ENCODE measurements around the gene SLC22A3.
A peak's percentile ranks its signal among the peaks of the same experiment; 100 is the strongest.

Gene SLC22A3

GRCh38 chr6:160438481-160438880 lies 90.3 kb downstream of the SLC22A3 start:
- H3K23ac ChIP-seq (ENCODE audit: low read length) = no peak overlapping the region
- H3K4me2 ChIP-seq (ENCODE audit: low read length) = no peak overlapping the region
- no peak overlapping the region for H4K8ac ChIP-seq (ENCODE audit: low read depth, low read length)
- no peak overlapping the region for H2AK5ac ChIP-seq (ENCODE audit: low read length)
- H2AFZ ChIP-seq (ENCODE audit: insufficient read depth, low read length, poor library complexity) = no peak overlapping the region
- no peak overlapping the region for H4K12ac ChIP-seq (ENCODE audit: low read depth, low read length)
- no CpG with 5 or more reads among the region's 4 CpGs for WGBS (ENCODE audit: extremely low coverage, insufficient coverage, insufficient read length)
- no peak overlapping the region for H2BK5ac ChIP-seq (ENCODE audit: low read depth, low read length, poor library complexity)
- no peak overlapping the region for H3K9ac ChIP-seq (ENCODE audit: low read length)
- no peaks in the 10 kb centered on the region for H3K79me1 ChIP-seq (ENCODE audit: low read length)
- no peak overlapping the region for H2BK12ac ChIP-seq (ENCODE audit: low read length)
- H3K9me3 ChIP-seq (ENCODE audit: insufficient read depth, low read depth, low read length) = no peaks in the 10 kb centered on the region
- no peak for DNase-seq
- H3K27me3 ChIP-seq (ENCODE audit: insufficient read depth, low read length) = no peaks in the 10 kb centered on the region
- H3K4me3 ChIP-seq (ENCODE audit: low read depth, low read length) = no peak overlapping the region
- H3K79me2 ChIP-seq (ENCODE audit: control insufficient read depth, insufficient read depth, low read length, poor library complexity) = no peaks in the 10 kb centered on the region
- peaks cover 5 to 9% of the 10 kb centered on the region in 2 experiments for H3K4me1 ChIP-seq (ENCODE audit: control insufficient read depth in 1 of 2, insufficient read depth in 2 of 2, low read length in 2 of 2)
- no peak overlapping the region for H3K4ac ChIP-seq (ENCODE audit: low read depth, low read length)
- no peak overlapping the region for H4K91ac ChIP-seq (ENCODE audit: low read depth, low read length)
- H3K27ac ChIP-seq (ENCODE audit: low read depth, low read length) = peak overlapping the region; percentile 49
- H2BK120ac ChIP-seq (ENCODE audit: insufficient read depth, low read length, poor library complexity) = no peak overlapping the region
- H3K18ac ChIP-seq (ENCODE audit: low read length) = no peak overlapping the region
- H3K14ac ChIP-seq (ENCODE audit: low read length) = no peak overlapping the region
- H3K36me3 ChIP-seq (ENCODE audit: control insufficient read depth in 1 of 2, insufficient read depth in 2 of 2, low read length in 2 of 2) = no peaks in the 10 kb centered on the region

GRCh38 chr6:160439751-160440150 lies 91.6 kb downstream of the SLC22A3 start:
- Histone ChIP-seq H3K4me1 (ENCODE audit: control insufficient read depth in 1 of 2, insufficient read depth in 2 of 2, low read length in 2 of 2) (peaks cover 5 to 9% of the 10 kb centered on the region in 2 experiments), H4K8ac (ENCODE audit: low read depth, low read length) (no peak overlapping the region), H2BK120ac (ENCODE audit: insufficient read depth, low read length, poor library complexity) (no peak overlapping the region), H3K9ac (ENCODE audit: low read length) (no peak overlapping the region), H2BK12ac (ENCODE audit: low read length) (no peak overlapping the region), H3K14ac (ENCODE audit: low read length) (no peak overlapping the region), H3K4me2 (ENCODE audit: low read length) (no peak overlapping the region), H3K27me3 (ENCODE audit: insufficient read depth, low read length) (no peaks in the 10 kb centered on the region), H3K9me3 (ENCODE audit: insufficient read depth, low read depth, low read length) (no peaks in the 10 kb centered on the region), H2BK5ac (ENCODE audit: low read depth, low read length, poor library complexity) (no peak overlapping the region), H4K91ac (ENCODE audit: low read depth, low read length) (no peak overlapping the region), H2AK5ac (ENCODE audit: low read length) (no peak overlapping the region), H3K23ac (ENCODE audit: low read length) (no peak overlapping the region), H4K12ac (ENCODE audit: low read depth, low read length) (no peak overlapping the region), H3K79me1 (ENCODE audit: low read length) (no peaks in the 10 kb centered on the region), H3K79me2 (ENCODE audit: control insufficient read depth, insufficient read depth, low read length, poor library complexity) (no peaks in the 10 kb centered on the region), H3K36me3 (ENCODE audit: control insufficient read depth in 1 of 2, insufficient read depth in 2 of 2, low read length in 2 of 2) (no peaks in the 10 kb centered on the region), H3K27ac (ENCODE audit: low read depth, low read length) (no peak overlapping the region), H2AFZ (ENCODE audit: insufficient read depth, low read length, poor library complexity) (no peak overlapping the region), H3K4me3 (ENCODE audit: low read depth, low read length) (no peak overlapping the region), H3K4ac (ENCODE audit: low read depth, low read length) (no peak overlapping the region), H3K18ac (ENCODE audit: low read length) (no peak overlapping the region)
- WGBS (ENCODE audit: extremely low coverage, insufficient coverage, insufficient read length) = no CpG with 5 or more reads among the region's 5 CpGs
- no peak for DNase-seq

GRCh38 chr6:160442151-160442550 lies 94.0 kb downstream of the SLC22A3 start:
- H3K23ac ChIP-seq (ENCODE audit: low read length) = no peak overlapping the region
- H4K91ac ChIP-seq (ENCODE audit: low read depth, low read length) = no peak overlapping the region
- no peak for DNase-seq
- no peak overlapping the region for H3K27ac ChIP-seq (ENCODE audit: low read depth, low read length)
- H3K27me3 ChIP-seq (ENCODE audit: insufficient read depth, low read length) = no peaks in the 10 kb centered on the region
- H3K18ac ChIP-seq (ENCODE audit: low read length) = no peak overlapping the region
- H3K14ac ChIP-seq (ENCODE audit: low read length) = no peak overlapping the region
- H3K36me3 ChIP-seq (ENCODE audit: control insufficient read depth in 1 of 2, insufficient read depth in 2 of 2, low read length in 2 of 2) = no peaks in the 10 kb centered on the region
- no peak overlapping the region for H3K9ac ChIP-seq (ENCODE audit: low read length)
- H3K79me1 ChIP-seq (ENCODE audit: low read length) = no peaks in the 10 kb centered on the region
- no peak overlapping the region for H3K4ac ChIP-seq (ENCODE audit: low read depth, low read length)
- H2AFZ ChIP-seq (ENCODE audit: insufficient read depth, low read length, poor library complexity) = no peak overlapping the region
- H3K79me2 ChIP-seq (ENCODE audit: control insufficient read depth, insufficient read depth, low read length, poor library complexity) = no peaks in the 10 kb centered on the region
- H4K12ac ChIP-seq (ENCODE audit: low read depth, low read length) = no peak overlapping the region
- H3K4me2 ChIP-seq (ENCODE audit: low read length) = no peak overlapping the region
- H2BK12ac ChIP-seq (ENCODE audit: low read length) = no peak overlapping the region
- H3K4me1 ChIP-seq (ENCODE audit: control insufficient read depth in 1 of 2, insufficient read depth in 2 of 2, low read length in 2 of 2) = peaks cover 5 to 9% of the 10 kb centered on the region in 2 experiments
- H2BK5ac ChIP-seq (ENCODE audit: low read depth, low read length, poor library complexity) = no peak overlapping the region
- H3K4me3 ChIP-seq (ENCODE audit: low read depth, low read length) = no peak overlapping the region
- no peak overlapping the region for H4K8ac ChIP-seq (ENCODE audit: low read depth, low read length)
- WGBS (ENCODE audit: extremely low coverage, insufficient coverage, insufficient read length) = no CpG with 5 or more reads among the region's 5 CpGs
- no peak overlapping the region for H2AK5ac ChIP-seq (ENCODE audit: low read length)
- H2BK120ac ChIP-seq (ENCODE audit: insufficient read depth, low read length, poor library complexity) = no peak overlapping the region
- H3K9me3 ChIP-seq (ENCODE audit: insufficient read depth, low read depth, low read length) = no peaks in the 10 kb centered on the region

GRCh38 chr6:160445130-160445529 lies 97.0 kb downstream of the SLC22A3 start:
- Histone ChIP-seq H3K18ac (ENCODE audit: low read length) (no peak overlapping the region), H3K79me1 (ENCODE audit: low read length) (no peaks in the 10 kb centered on the region), H2AFZ (ENCODE audit: insufficient read depth, low read length, poor library complexity) (no peak overlapping the region), H2BK12ac (ENCODE audit: low read length) (no peak overlapping the region), H3K4me3 (ENCODE audit: low read depth, low read length) (no peak overlapping the region), H3K14ac (ENCODE audit: low read length) (no peak overlapping the region), H2BK120ac (ENCODE audit: insufficient read depth, low read length, poor library complexity) (no peak overlapping the region), H3K4me2 (ENCODE audit: low read length) (no peak overlapping the region), H4K8ac (ENCODE audit: low read depth, low read length) (no peak overlapping the region), H3K9me3 (ENCODE audit: insufficient read depth, low read depth, low read length) (no peaks in the 10 kb centered on the region), H3K4ac (ENCODE audit: low read depth, low read length) (no peak overlapping the region), H3K27me3 (ENCODE audit: insufficient read depth, low read length) (no peaks in the 10 kb centered on the region), H2AK5ac (ENCODE audit: low read length) (no peak overlapping the region), H2BK5ac (ENCODE audit: low read depth, low read length, poor library complexity) (no peak overlapping the region), H3K4me1 (ENCODE audit: control insufficient read depth in 1 of 2, insufficient read depth in 2 of 2, low read length in 2 of 2) (no peaks in the 10 kb centered on the region), H4K91ac (ENCODE audit: low read depth, low read length) (no peak overlapping the region), H3K36me3 (ENCODE audit: control insufficient read depth in 1 of 2, insufficient read depth in 2 of 2, low read length in 2 of 2) (no peaks in the 10 kb centered on the region), H3K27ac (ENCODE audit: low read depth, low read length) (no peak overlapping the region), H3K79me2 (ENCODE audit: control insufficient read depth, insufficient read depth, low read length, poor library complexity) (no peaks in the 10 kb centered on the region), H3K9ac (ENCODE audit: low read length) (no peak overlapping the region), H3K23ac (ENCODE audit: low read length) (no peak overlapping the region), H4K12ac (ENCODE audit: low read depth, low read length) (no peak overlapping the region)
- no peak for DNase-seq
- no CpG with 5 or more reads among the region's 2 CpGs for WGBS (ENCODE audit: extremely low coverage, insufficient coverage, insufficient read length)
